ENCODE data around the gene RAB17. TPM values are rescaled to one million over a fixed set of nuclear protein-coding genes. Genes with fewer than 3 reads are reported as not detected.

Gene RAB17
- total RNA-seq, 6 experiments from 2014 or later = 57.5 to 129 (median 77.9) TPM

GRCh38 chr2:237617587-237617982, 27.1 kb upstream of the RAB17 start:
- H3K9me3 ChIP-seq = no peaks in the 10 kb centered on the region
- TF ChIP-seq CTCF (IDR thresholded peaks at IDR 0.05) (no peak), POLR2A (IDR thresholded peaks at IDR 0.05) (no peak)
- 49% methylated on average over 4 of the region's 4 CpGs for WGBS (ENCODE audit: insufficient coverage, low coverage, low lambda C conversion rate, missing lambda C conversion rate)
- no peak for ATAC-seq
- no peak overlapping the region for H3K27ac ChIP-seq
- no peaks in the 10 kb centered on the region for H3K27me3 ChIP-seq
- DNase-seq = no peak
- no peaks in the 10 kb centered on the region for H3K4me1 ChIP-seq
- no peaks in the 10 kb centered on the region for H3K36me3 ChIP-seq
- no peak overlapping the region for H3K4me3 ChIP-seq
- intact Hi-C loops (cut with DNase I) = no loop called here

- Histone ChIP-seq H3K4me3 (no peak overlapping the region), H3K27me3 (no peaks in the 10 kb centered on the region), H3K9me3 (no peaks in the 10 kb centered on the region), H3K27ac (no peak overlapping the region), H3K36me3 (no peaks in the 10 kb centered on the region), H3K4me1 (no peaks in the 10 kb centered on the region)
- ATAC-seq (peak in 2 of 4 donors; percentile 25 to 34), DNase-seq (no peak)
- TF ChIP-seq CTCF (IDR thresholded peaks at IDR 0.05) = no peak
- TF ChIP-seq POLR2A (IDR thresholded peaks at IDR 0.05) = no peak
- 35% methylated on average over 14 of the region's 15 CpGs for whole genome bisulfite sequencing (ENCODE audit: insufficient coverage, low coverage, low lambda C conversion rate, missing lambda C conversion rate)
- intact Hi-C loops (cut with DNase I) = no loop called here
Measured at GRCh38 chr2:237616734-237617586, 26.4 kb upstream of the RAB17 start.

GRCh38 chr2:237616373-237616733, 25.8 kb upstream of the RAB17 start:
- Histone ChIP-seq H3K4me1 (no peaks in the 10 kb centered on the region), H3K36me3 (no peaks in the 10 kb centered on the region), H3K9me3 (no peaks in the 10 kb centered on the region), H3K27me3 (no peaks in the 10 kb centered on the region), H3K27ac (peak overlapping the region in 1 of 3 donors; percentile 13), H3K4me3 (no peak overlapping the region)
- intact Hi-C loops (cut with DNase I) = no loop called here
- DNase-seq (no peak), ATAC-seq (no peak)
- WGBS (ENCODE audit: insufficient coverage, low coverage, low lambda C conversion rate, missing lambda C conversion rate) = 47% methylated on average over 2 of the region's 3 CpGs
- no peak for TF ChIP-seq CTCF (IDR thresholded peaks at IDR 0.05)
- TF ChIP-seq POLR2A (IDR thresholded peaks at IDR 0.05) = no peak

- intact Hi-C loops (cut with DNase I) = no loop called here
- Histone ChIP-seq H3K36me3 (no peaks in the 10 kb centered on the region), H3K4me1 (no peaks in the 10 kb centered on the region), H3K9me3 (no peaks in the 10 kb centered on the region), H3K27ac (no peak overlapping the region), H3K27me3 (no peaks in the 10 kb centered on the region), H3K4me3 (no peak overlapping the region)
- TF ChIP-seq POLR2A (IDR thresholded peaks at IDR 0.05) = no peak
- no peak for TF ChIP-seq CTCF (IDR thresholded peaks at IDR 0.05)
- DNase-seq (no peak), ATAC-seq (no peak)
- 49% methylated on average over 3 of the region's 4 CpGs for WGBS (ENCODE audit: insufficient coverage, low coverage, low lambda C conversion rate, missing lambda C conversion rate)
Measured at GRCh38 chr2:237615631-237616249, 25.2 kb upstream of the RAB17 start.

Data from right lobe of liver (tissue), 6 donors.